HG03060 (cell line): ENCODE results near the gene MYO5A.
"Not testable (repeated sequence)": the region's sequence is repeated elsewhere in the genome, so short reads cannot be mapped to it uniquely, and the experiment has no call there.

Experiments used
- ATAC-seq: cut with Tn5 transposase; IDR thresholded peaks from one replicate; pipeline ENCODE4 v1.9.1; 2021; ENCODE audit warnings: low read depth, moderate number of reproducible peaks; ENCODE audit not compliant: unreplicated experiment

MYO5A gene

DNA sequence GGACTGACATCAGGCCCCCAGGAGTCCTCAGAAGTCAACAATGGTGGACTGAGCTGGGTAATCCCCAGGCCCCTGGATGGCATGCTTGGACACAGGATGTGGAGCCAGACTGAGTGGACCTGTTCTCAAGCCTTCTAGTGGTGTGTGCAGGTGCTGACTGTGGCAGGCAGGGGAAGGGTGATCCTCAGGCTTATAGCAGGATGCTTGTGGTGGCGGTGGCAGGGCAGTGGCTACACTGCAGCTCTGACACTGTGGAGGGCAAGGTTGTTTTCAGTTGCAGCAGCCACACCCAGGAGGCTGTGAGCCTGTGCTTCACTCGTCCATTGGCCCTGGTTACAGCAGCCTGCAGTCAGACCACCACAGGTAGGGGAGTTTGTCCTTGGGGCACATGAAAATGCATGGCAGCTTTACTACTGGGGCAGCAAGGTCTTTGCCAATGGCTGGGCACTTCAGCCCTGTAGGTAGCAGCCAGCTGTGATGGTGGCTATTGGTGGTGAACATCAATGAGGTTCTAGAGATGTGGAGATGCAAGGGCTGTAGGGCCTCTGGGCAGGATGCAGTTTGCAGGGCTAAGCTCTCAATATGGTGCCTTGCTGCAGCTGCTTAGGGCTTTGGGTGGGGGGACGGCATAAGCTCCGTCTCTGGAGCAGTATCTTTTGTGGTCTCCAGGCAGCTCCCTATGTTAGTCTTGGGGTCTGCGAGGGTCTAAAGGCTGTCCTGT, 17.5 kb upstream of the MYO5A start:
- no peak for ATAC-seq

DNA sequence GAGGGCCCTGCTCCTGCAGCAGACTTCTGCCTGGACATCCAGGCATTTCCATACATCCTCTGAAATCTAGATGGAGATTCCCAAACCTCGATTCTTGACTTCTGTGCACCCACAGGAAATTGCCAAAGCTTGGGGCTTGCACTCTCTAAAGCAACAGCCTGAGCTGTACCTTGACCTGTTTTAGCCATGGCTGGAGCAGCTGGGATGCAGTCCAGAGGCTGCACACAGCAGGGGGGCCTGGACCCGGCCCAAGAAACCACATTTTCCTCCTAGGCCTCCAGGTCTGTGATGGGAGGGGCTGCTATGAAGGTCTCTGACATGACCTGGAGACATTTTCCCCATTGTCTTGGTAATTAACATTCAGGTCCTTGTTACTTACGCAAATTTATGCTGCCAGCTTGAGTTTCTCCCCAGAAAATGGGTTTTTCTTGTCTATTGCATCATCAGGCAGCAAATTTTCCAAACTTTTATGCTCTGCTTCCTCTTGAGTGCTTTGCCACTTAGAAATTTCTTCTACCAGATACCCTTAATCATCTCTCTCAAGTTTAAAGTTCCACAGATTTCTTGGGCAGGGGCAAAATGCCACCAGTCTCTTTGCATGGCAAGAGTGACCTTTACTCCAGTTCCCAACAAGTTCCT, 11.8 kb upstream of the MYO5A start:
- no peak for ATAC-seq

DNA sequence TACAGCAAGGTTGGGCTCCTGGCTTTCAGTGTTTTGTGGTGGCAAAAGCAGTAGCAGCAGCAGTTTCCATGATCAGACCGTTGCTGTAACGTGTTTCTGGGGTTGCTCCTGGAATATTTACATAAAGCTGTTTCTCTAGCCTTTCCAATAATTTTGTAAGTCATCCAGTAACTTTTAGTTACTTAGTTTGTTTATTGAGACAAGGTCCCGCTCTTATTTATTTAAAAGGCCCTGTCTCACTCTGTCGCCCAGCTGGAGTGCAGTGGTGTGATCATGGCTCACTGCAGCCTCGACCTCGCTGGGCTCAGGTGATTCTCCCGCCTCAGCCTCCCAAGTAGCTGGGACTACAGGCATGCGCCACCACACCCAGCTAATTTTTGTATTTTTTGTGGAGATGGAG, 8.8 kb upstream of the MYO5A start:
- no peak for ATAC-seq

DNA sequence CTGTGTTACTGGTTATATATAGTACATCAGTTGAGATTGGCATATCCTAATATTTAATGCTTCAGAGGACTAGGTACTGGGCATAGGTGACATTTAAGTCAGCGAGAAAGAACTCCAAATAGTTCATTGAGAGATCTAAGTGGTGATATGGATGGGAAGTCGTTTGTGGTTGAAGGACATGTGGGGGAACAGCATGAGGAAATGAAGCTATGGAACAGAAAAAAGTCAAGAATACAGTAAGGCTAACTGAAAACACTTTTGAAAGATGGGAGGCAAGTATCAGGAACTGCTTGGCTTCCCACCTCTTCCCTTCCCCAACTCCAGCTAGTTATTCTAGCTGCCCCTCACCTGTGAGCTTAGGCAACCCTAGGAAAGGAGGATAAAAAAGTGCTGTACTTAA, 3.7 kb upstream of the MYO5A start:
- no peak for ATAC-seq

DNA sequence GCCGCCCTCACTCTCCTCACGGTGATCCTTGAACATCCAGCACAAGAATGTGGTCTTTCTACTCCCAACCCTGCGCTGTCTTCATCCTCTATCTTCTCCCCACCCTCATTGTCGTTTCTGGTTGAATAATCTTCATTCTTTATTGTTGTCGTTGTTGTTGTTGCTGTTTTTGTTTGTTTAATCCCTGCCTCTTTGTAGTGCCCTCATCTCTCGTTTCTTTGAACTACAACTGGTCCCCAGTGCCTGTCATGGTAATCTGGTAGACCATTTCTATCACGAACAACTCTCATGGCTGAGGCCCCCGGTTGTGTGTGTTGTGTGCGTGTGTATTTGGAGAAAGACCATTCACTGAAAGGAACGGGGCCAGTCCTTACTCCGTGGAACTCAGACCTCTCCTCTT, 1.3 kb upstream of the MYO5A start:
- no peak for ATAC-seq

DNA sequence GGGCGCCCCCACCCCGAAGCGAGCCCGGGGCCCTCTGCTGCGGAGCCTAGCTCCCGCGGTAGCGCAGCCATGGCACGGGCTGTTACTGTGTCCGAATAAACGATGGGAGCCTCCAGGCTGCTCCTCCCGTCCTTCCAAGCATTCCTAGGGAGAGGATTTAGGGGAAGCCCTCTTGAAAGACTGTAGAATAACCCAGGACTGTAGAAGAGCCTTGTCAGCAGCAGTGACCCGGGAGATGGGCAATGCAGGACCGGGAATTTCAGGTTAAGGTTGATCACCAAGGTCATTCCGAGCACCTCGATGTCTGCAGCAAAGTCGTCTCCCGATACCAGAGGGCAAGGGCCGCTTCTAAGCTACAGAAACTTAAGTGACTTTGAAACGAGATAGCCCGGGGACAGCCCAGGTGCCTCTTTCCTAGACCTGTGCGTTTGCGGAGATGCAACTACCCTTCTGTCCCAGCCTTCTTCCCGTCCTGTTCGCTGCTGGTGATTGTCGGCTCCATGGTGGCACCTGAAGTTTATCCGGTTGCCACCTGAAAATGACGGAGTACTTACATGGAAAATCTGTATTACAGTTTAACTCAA, 753 bp upstream of the MYO5A start:
- ATAC-seq, result no peak

DNA sequence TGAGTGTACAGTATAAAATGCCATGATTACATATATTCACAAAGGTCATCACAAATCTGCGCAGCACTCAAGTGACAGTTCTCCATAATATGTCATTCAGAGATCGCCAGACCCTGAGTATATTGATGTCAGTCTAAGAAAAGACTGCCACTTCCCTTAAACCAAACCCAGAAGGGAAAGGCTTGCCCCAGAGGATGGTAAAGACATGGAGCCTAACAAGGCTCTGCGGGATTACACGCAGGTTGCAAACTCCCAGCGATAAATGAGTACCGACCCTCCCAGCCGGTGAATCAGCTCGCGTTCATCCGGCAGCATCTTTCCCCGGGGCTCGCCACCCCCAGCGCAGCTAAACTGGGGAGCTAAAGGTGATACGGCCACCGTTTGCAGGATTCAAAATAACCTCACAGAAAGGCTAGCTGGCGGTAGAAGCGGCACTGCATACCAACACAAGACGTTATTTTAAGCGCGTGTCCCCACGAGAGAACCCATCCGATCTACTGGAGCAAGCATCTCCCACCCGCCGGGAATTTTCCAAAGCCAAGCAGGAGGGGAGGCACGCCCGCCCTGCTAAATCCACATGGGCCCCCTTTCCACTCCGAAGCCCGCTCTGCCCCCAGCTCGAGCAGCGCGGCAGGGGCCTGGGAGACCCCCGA, 643 bp downstream of the MYO5A start:
- ATAC-seq, result no peak

DNA sequence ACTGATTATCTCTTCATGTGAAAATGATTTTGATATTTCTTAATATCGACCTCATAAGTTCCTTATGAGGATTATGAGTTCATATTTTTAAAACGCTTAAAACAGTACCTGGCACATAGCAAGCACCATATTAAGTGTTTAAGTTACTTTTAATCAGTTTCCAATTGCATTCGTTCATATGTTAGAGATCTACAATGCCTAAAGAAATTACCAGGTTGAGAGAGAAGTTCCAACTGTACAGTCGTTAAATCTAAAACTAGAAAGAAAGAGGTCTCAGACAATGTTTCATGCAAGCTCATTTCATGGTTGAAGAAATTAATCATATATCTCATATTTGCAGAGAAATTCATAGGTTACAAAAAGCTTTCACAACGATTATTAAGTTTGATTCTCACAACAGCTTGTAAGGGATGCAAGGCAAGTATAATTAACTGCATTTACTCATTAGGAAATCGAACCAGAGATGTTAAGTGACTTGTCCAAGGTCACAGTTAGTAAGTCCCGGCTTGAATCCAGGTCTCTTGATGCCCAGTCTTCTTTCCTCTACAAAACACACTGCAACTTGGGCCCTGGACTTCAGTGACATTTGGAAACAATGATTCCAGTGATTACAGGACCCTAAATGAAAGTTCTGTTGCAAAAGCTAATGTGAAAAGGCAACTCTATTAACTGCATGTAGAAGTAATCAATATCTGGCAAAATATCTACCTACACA, 1.3 kb downstream of the MYO5A start:
- ATAC-seq, result no peak

DNA sequence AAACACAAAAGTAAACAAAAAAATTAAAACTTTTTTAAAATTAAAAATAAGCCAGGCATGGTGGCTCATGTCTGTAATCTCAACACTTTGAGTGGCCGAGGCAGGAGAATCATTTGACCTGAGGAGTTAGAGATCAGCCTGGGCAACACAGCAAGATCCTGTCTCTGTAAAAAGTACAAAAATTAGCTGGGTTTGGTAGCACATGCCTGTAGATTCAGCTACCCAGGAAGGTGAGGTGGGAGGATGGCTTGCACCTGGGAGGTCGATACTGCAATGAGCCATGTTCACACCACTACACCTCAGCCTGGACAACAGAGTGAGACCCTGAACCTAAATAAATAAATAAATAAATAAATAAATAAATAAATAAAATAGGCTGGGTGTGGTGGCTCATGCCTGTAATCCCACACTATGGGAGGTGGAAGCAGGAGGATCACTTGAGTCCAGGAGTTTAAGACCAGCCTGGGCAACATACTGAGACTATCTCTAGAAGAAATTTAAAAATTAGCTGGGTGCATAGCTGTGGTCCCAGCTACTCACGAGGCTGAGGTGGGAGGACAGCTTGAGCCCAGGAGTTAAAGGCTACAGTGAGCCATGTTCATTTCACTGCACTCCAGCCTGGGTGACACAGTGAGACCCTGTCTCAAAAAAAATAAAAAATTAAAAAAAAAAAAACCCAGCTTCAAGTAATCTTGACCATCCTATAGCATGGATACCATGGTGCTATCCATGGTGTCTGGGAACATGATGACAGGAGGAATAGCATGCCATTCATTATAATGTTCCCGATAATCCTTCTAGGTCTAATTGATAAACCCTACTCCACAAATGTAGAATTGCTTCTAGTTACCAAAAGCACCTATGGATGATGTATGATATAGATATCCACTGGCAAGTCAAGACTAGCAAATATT, 4.2 kb downstream of the MYO5A start:
- ATAC-seq, result no peak

DNA sequence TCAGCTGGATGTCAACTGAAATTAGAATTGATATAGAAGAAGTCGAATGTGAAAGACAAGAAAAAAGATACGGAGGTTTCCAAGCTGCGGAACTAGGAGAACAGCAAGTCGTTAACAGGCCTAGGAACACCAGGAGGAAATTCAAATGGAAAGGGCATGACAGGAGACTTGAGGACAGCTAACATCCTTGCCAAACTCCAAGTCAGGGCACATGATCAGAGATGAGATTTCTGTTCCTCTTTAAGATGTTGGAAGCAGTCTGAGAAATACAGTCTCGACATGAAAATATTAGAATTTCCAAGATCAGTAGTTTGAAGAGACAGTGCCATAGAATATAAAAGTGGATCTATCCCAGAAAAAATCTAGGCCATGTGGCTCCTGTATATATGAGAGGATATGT, 5.0 kb downstream of the MYO5A start:
- no peak for ATAC-seq

DNA sequence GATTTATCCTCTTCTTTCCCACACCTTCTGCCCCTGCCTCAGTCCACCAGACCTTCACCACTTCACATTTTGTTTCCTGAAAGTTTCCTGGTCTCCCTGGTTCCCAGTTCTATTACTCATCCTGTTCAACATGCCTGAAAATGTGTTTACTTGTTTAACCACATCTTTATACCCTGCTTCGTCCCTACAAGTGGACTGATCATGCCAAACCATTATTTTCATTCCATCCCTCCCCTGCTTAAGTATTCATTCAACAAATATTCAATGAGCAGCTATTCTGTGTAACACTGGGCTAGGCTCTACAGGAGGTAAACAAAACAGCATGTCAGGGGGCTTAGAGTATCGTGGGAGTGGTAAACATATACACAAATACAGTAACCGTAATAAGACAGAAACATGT, 5.5 kb downstream of the MYO5A start:
- no peak for ATAC-seq

DNA sequence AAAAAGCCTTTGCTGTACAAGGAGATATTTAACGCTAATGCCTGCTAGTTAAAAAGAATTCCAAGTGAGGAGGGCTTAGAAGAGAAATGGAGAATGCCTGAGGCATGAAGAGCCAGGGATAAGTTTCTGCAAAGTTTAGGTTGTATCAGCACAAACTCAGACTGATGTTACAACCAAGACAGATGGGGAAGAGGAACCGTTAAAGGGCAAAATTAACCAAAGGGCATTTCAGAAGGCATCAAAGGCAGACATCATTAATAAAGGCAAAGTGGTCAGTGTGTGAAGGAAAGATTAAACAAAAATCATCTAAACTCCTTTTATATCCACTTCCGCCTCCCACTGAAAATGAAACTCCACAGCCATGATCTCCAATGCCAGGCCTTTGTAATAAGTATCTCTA, 7.0 kb downstream of the MYO5A start:
- no peak for ATAC-seq

DNA sequence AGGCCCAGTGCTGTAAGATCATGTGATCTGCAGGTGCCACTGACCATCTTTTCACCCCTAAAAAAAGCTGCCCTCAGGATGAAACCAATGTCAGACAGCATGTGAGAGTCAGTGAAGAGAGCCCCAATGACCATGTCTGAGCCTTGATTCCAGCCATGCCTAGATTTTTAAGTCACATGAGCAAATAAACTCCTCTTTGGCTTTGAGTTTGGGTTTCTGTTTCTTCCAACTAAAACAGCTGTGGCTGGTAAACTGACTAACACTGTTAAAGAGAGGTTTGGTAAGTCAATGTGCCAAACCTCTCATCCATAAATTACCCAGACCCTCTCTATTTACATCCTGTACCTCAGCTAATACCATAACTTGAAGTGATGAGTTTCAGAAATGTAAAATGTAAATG, 8.3 kb downstream of the MYO5A start:
- no peak for ATAC-seq

DNA sequence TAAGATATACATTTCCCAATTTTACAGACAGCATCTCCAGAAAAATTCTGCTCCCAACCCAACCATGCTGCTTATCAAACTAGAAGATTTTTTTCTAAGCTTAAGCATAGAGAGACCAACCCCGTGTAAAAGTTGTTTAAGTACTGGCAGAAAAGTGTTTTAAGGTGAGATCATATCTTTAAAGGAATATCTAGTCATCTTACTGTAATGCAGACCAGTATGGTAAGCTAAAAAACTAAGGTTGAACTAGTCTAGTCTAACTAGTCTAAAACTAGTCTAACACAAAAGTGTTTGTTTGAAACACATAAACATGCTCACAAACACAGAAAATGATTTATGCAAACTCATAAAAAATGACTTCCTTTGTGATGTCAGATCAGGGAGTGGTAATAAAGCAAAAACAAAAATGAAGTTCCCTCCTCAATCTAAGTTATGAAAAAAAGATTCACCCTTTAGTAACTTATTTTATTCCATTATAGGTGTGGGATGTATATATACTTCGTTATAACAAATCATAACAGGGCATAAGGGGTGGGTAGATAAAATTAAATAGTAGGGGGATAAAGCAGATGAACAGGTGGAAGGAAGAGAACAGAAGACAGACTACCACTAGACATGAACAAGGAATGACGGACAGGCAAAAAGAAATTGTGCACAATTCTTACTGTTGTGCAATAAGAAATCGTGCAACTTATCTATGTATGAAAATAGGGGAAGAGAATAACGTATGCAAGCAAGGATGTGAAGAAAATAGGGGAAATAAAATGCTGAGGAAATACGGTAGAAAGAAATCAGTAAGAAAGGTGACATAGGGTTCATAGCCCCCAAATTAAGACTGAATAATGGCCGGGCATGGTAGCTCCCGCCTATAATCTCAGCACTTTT, 10.0 kb downstream of the MYO5A start:
- no peak for ATAC-seq

DNA sequence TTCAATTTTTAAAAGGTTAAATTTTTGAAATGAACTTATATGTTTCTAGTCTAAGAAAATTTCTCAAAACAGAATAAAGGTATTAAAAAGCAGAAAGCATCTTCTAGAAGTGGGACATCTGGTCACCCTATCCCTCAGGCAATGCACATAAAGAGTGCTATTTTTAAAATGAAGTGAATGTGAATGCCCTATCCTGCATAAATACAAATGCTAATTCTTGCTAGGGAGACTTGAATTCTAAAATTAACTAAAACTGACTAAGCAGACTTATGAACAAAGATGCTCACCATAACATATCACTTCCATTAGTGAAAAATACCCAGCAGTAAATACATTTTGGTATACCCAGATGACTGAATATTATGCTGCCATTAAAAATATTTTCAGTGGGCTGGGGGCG, 11.7 kb downstream of the MYO5A start:
- ATAC-seq, result no peak

DNA sequence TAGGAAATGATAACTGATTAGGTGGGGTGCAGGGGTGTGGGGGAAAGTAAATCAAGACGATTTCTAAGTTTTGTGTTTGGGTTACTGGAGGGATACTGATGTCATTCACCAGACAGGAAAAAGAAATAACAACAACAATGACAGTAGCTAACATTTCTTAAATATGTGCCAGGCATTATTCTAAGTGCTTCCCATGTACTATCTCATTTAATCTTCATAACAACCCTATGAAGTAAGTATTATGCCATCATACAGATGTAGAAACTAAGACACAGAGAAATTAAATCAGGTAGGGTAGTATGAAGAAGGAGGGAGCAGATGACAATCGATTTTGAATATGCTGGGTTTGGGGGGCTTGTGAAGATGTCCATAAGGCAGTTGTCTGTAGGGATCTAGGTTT, 13.3 kb downstream of the MYO5A start:
- ATAC-seq, result no peak

DNA sequence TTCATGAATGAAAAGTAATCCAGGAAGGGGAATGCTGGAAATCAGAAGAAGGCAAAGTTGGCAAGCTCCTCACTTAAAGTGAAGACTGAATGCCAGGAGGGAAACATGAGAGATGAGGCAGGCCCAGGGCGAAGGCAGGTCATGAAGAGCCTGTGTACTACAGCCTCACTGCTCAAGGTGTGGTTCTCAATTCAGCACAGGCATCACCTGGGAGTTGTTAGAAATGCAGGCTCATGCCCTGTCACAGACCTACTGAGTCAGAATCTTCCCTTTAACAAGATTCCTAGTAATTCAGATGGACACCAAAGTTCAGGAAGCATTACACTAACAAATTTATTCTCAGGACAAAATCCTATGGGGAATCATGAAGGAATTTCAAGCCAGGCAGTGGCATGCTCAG, 14.2 kb downstream of the MYO5A start:
- ATAC-seq, result no peak

DNA sequence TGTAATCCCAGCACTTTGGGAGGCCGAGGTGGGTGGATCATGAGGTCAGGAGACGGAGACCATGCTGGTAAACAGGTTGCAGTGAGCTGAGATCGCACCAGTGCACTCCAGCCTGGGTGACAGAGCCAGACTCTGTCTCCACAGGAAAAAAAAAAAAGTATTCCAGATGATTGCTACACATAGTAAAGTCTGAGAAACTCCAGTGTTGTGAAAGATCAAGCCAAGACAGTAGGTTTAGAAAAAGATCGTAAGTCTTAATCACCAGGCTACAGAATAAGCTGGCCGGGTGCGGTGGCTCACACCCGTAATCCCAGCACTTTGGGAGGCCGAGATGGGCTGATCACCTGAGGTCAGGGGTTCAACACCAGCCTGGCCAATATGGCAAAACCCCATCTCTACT, 15.8 kb downstream of the MYO5A start:
- not testable (repeated sequence) for ATAC-seq

DNA sequence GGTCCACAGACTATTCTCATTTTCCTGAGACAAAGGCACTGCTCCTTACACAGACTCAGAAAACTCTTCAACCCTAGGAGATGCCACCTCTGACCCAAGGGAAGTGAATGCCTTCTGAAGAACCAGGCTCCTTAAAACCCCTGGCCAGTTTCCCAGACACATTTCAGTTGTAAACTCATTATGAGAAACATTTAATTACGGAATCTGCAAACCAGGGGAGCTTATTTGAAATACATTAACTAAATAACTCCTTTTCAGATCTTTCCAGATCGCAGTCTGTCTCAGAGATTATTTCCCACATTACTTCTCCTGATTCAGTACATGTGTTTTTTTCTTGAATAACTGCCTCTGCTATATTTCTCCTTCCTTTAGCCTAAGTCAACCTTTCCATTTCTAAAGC, 17.6 kb downstream of the MYO5A start:
- no peak for ATAC-seq
